ENCODE data around the gene DUSP1. TPM values are rescaled to one million over a fixed set of nuclear protein-coding genes. Genes with fewer than 3 reads are reported as not detected.

Gene DUSP1
- total and polyA plus RNA-seq, 2 of the 13 experiments (the other 11 are each of a cell fraction or from before 2014, with no cell fraction given), result 27.1 to 55.5 TPM

DNA sequence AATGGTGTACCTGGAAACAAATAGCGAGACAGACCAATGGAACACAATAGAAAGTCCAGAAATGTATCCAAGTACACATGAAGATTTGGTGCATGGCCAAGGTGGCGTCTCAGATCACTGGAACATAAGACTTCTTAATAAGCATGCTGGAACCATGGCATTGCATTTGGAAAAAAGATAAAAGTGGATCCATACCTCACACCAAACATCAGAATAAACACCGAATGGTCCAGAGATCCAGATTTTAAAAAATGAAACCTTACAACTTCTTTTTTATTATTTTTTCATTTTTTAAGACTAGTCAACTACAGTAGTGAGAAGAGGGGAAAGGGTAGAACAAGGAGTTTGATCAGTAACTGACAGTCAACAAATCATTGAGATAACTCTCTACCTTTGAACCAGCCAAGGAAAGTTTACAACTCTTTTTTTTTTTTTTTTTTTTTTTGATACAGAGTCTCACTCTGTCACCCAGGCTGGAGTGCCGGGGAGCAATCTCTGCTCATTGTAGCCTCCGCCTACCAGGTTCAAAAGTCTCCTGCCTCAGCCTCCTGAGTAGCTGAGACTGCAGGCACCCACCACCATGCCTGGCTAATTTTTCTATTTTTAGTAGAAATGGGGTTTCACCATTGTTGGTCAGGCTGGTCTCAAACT, 8.8 kb upstream of the DUSP1 start (continued):
- TF ChIP-seq, protein P1, sequence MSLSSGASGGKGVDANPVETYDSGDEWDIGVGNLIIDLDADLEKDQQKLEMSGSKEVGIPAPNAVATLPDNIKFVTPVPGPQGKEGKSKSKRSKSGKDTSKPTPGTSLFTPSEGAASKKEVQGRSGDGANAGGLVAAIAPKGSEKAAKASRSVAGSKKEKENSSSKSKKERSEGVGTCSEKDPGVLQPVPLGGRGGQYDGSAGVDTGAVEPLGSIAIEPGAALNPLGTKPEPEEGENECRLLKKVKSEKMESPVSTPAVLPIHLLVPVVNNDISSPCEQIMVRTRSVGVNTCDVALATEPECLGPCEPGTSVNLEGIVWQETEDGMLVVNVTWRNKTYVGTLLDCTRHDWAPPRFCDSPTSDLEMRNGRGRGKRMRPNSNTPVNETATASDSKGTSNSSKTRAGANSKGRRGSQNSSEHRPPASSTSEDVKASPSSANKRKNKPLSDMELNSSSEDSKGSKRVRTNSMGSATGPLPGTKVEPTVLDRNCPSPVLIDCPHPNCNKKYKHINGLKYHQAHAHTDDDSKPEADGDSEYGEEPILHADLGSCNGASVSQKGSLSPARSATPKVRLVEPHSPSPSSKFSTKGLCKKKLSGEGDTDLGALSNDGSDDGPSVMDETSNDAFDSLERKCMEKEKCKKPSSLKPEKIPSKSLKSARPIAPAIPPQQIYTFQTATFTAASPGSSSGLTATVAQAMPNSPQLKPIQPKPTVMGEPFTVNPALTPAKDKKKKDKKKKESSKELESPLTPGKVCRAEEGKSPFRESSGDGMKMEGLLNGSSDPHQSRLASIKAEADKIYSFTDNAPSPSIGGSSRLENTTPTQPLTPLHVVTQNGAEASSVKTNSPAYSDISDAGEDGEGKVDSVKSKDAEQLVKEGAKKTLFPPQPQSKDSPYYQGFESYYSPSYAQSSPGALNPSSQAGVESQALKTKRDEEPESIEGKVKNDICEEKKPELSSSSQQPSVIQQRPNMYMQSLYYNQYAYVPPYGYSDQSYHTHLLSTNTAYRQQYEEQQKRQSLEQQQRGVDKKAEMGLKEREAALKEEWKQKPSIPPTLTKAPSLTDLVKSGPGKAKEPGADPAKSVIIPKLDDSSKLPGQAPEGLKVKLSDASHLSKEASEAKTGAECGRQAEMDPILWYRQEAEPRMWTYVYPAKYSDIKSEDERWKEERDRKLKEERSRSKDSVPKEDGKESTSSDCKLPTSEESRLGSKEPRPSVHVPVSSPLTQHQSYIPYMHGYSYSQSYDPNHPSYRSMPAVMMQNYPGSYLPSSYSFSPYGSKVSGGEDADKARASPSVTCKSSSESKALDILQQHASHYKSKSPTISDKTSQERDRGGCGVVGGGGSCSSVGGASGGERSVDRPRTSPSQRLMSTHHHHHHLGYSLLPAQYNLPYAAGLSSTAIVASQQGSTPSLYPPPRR (CRISPR knock-in tag; IDR thresholded peaks at IDR 0.05; ENCODE audit: borderline replicate concordance), result peak; percentile 48; the same call in 1 of the 2 replicates
- TF ChIP-seq ZNF256 (CRISPR knock-in tag; conservative IDR thresholded peaks at IDR 0.05) (no peak), TAF15 (IDR thresholded peaks at IDR 0.05; ENCODE audit: low read depth, low read length, poor library complexity, severe bottlenecking) (no peak), ZNF34 (CRISPR knock-in tag; IDR thresholded peaks at IDR 0.05; ENCODE audit: borderline replicate concordance) (no peak), ZNF839 (CRISPR knock-in tag; IDR thresholded peaks at IDR 0.05; ENCODE audit: borderline replicate concordance) (no peak), NONO (IDR thresholded peaks at IDR 0.05) (no peak), NONO (CRISPR knock-in tag; conservative IDR thresholded peaks at IDR 0.05) (no peak), RARA (CRISPR knock-in tag; IDR thresholded peaks at IDR 0.05) (peak; percentile 63), IKZF5 (CRISPR knock-in tag; IDR thresholded peaks at IDR 0.05) (0 out of 2 replicates have a peak, but pooled peaks have one; percentile 41), ATF5 (CRISPR knock-in tag; IDR thresholded peaks at IDR 0.05; ENCODE audit: low read depth) (no peak), NCOA5 (CRISPR knock-in tag; IDR thresholded peaks at IDR 0.05) (no peak)
- TF ChIP-seq, protein P2, sequence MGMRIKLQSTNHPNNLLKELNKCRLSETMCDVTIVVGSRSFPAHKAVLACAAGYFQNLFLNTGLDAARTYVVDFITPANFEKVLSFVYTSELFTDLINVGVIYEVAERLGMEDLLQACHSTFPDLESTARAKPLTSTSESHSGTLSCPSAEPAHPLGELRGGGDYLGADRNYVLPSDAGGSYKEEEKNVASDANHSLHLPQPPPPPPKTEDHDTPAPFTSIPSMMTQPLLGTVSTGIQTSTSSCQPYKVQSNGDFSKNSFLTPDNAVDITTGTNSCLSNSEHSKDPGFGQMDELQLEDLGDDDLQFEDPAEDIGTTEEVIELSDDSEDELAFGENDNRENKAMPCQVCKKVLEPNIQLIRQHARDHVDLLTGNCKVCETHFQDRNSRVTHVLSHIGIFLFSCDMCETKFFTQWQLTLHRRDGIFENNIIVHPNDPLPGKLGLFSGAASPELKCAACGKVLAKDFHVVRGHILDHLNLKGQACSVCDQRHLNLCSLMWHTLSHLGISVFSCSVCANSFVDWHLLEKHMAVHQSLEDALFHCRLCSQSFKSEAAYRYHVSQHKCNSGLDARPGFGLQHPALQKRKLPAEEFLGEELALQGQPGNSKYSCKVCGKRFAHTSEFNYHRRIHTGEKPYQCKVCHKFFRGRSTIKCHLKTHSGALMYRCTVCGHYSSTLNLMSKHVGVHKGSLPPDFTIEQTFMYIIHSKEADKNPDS (CRISPR knock-in tag; IDR thresholded peaks at IDR 0.05), result no peak
- TF ChIP-seq, protein P3, sequence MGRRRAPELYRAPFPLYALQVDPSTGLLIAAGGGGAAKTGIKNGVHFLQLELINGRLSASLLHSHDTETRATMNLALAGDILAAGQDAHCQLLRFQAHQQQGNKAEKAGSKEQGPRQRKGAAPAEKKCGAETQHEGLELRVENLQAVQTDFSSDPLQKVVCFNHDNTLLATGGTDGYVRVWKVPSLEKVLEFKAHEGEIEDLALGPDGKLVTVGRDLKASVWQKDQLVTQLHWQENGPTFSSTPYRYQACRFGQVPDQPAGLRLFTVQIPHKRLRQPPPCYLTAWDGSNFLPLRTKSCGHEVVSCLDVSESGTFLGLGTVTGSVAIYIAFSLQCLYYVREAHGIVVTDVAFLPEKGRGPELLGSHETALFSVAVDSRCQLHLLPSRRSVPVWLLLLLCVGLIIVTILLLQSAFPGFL (CRISPR knock-in tag; IDR thresholded peaks at IDR 0.05), result no peak
- TF ChIP-seq, protein P4, sequence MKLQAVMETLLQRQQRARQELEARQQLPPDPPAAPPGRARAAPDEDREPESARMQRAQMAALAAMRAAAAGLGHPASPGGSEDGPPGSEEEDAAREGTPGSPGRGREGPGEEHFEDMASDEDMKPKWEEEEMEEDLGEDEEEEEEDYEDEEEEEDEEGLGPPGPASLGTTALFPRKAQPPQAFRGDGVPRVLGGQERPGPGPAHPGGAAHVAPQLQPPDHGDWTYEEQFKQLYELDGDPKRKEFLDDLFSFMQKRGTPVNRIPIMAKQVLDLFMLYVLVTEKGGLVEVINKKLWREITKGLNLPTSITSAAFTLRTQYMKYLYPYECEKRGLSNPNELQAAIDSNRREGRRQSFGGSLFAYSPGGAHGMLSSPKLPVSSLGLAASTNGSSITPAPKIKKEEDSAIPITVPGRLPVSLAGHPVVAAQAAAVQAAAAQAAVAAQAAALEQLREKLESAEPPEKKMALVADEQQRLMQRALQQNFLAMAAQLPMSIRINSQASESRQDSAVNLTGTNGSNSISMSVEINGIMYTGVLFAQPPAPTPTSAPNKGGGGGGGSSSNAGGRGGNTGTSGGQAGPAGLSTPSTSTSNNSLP (IDR thresholded peaks at IDR 0.05; ENCODE audit: low read depth, low read length), result peak; percentile 64; the same call in 1 of the 2 replicates
- TF ChIP-seq, protein P5, sequence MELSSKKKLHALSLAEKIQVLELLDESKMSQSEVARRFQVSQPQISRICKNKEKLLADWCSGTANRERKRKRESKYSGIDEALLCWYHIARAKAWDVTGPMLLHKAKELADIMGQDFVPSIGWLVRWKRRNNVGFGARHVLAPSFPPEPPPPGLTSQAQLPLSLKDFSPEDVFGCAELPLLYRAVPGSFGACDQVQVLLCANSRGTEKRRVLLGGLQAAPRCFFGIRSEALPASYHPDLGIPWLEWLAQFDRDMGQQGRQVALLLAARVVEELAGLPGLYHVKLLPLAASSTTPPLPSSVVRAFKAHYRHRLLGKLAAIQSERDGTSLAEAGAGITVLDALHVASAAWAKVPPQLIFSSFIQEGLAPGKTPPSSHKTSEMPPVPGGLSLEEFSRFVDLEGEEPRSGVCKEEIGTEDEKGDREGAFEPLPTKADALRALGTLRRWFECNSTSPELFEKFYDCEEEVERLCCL (CRISPR knock-in tag; IDR thresholded peaks at IDR 0.05; ENCODE audit: borderline replicate concordance), result no peak
